ENCODE measurements around the gene ERN1.

ERN1 gene

DNA sequence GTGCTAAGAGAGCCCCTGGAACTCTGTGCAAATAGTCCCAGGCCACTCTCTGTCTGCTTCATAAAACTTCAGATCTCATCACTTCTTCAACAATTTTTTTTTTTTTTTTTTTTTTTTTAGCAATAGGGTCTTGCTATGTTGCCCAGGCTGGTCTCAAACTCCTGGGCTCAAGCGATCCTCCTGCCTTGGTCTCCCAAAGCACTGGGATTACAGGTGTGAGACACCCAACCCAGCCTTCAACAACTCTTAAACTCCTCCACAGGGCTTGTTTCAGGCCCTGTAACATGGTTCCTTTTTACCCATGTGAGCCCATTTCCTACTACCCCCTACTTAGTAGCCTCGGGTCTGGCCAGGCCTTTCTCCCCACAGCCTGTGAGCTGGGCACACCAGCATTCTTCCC is 70.2 kb downstream of the ERN1 start:
- DNase-seq (ENCODE audit: low read depth) = no peak

GRCh38 chr17:64058621-64059020 is 71.3 kb downstream of the ERN1 start:
- DNase-seq (ENCODE audit: low read depth) = no peak

- DNase-seq (ENCODE audit: low read depth) = no peak
Observed at GRCh38 chr17:64057701-64058263, 72.2 kb downstream of the ERN1 start.

GRCh38 chr17:64056269-64057005 is 73.5 kb downstream of the ERN1 start:
- no peak for DNase-seq (ENCODE audit: low read depth)

- DNase-seq (ENCODE audit: low read depth) = no peak
Observed at GRCh38 chr17:64055183-64056142, 74.5 kb downstream of the ERN1 start.

DNA sequence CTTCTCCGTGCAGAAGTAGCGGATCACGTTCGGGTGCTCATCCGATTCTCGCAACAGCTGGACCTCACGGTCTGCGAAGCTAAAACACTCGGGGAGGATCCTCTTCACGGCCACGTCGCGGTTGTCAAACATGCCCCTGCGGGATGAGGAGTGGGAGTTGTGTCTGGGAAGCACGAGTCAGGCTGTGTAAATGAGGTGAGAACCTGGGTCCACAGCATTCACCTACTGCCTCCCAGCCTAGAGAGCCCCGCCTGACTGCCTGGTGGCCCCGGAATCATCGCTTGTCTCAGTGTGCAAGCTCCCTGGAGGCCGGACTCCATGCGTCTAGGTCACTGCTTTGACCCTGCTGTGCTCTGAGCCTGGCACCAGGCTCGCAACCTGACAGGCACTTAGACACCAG is 75.6 kb downstream of the ERN1 start:
- no peak for DNase-seq (ENCODE audit: low read depth)

DNA sequence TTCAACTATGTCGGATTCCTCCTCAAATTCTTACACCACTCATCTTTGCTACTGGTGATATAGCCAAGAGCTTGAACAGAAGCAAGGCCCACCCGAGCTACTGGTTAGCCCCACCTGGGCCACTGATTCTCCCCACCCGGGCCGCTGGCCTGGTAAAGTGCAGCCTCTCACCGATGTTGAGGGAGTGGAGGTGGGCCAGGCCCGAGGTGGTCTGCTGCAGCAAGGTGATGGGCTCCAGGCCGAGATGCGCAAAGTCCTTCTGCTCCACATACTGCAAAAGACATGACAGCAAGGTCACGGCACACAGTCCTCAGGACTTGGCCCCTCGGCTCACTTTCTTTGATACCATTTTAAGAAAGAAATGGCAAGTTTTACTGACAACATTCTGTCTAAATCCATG is 76.8 kb downstream of the ERN1 start:
- DNase-seq (ENCODE audit: low read depth) = no peak

DNA sequence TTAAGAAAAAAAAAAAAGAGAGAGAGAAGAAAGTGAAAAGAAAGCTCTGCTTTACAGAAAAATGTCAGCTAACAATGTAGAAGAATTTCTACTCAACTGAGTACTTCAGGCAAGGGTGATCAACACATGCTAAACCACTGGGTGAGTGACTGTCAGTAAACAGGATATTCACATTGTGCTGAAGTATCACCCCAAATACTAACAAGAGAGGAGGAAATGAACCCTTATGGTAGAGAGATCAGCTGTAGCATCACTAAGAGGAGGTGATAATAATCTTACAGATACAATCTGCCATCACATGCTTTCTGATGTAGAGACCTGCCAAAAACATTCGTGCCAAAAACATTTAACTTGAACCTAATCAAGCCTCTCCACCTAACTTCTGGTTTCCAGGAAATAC is 78.8 kb downstream of the ERN1 start:
- no peak for DNase-seq (ENCODE audit: low read depth)

- no peak for DNase-seq (ENCODE audit: low read depth)
Observed at GRCh38 chr17:64048805-64049204, 81.1 kb downstream of the ERN1 start.

- no peak for DNase-seq (ENCODE audit: low read depth)
Observed at GRCh38 chr17:64045176-64045575, 84.8 kb downstream of the ERN1 start.

GRCh38 chr17:64042700-64043485 is 87.1 kb downstream of the ERN1 start:
- no peak for DNase-seq (ENCODE audit: low read depth)

- DNase-seq (ENCODE audit: low read depth) = no peak
Observed at GRCh38 chr17:64041912-64042311, 88.0 kb downstream of the ERN1 start.

- DNase-seq (ENCODE audit: low read depth) = no peak
Observed at GRCh38 chr17:64040206-64040605, 89.7 kb downstream of the ERN1 start.

DNA sequence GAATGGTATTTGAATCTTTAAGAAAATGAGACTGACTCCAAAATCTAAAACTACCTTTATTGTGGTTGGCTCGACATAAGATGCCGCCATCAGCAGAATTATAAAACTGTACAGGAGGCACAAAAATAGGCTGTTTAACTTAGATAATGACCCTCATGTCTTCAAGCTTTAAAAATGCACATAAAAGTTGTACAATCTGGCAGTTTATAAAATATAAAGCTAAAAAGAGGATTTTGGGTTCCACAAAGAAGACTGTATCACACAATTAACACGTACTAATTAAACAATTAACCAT is 90.9 kb downstream of the ERN1 start:
- no peak for DNase-seq (ENCODE audit: low read depth)

- no peak for DNase-seq (ENCODE audit: low read depth)
Observed at GRCh38 chr17:64038331-64039105, 91.4 kb downstream of the ERN1 start.

DNA sequence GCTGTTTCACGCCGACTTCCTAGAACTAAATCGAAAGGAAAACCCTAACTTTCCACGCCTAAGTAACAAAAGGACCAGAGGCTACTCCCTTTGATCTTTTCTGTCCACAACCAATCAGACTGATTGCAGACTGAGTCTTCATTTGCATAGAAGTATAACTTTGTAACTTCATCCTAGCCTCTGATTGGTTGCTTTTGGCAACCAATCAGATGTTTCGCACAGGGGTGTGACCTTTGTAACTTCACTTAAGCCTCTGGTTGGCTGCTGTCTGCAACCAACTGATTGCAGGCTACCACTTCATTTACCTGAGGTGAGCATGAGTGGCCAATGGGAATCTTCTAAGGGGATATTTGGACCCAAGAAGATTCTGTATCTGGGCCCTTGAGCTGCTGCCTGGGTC is 92.1 kb downstream of the ERN1 start:
- no peak for DNase-seq (ENCODE audit: low read depth)

- no peak for DNase-seq (ENCODE audit: low read depth)
Observed at GRCh38 chr17:64037180-64037579, 92.8 kb downstream of the ERN1 start.

DNA sequence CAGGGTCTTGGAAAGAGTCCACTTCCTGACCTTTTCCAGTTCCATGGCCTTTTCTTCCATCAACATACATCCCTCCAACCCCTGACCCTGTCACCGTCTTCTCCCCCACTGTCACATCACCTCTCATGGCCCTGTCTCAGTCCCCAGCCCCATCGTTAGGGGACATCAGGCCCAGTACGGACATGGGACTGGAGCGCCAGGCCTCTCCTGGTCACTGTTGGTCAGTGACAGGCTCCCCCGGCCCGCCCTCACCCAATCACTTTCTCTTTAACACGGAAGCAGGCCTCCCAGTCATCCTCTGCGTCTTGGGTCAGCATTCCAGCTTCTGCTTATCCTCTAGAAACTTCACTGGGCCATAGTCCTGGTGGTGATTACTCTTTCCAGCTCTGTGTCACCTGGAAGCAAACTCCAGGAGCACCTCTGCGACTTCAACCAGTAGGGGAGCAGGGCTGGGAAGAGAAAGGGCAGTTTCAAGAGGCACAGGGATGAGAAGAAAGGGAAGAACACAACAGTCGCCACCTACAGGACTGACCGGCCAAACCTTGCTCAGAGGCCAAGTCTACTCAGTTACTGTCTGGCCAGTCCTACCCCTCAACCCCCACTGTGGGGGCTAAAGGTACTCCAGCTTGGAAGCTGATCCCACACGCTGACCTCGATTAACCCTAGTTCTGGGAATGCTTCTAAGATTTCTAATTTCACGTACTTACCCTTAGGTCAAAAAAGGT is 93.6 kb downstream of the ERN1 start:
- no peak for DNase-seq (ENCODE audit: low read depth)

- no peak for DNase-seq (ENCODE audit: low read depth)
Observed at GRCh38 chr17:64032081-64032480, 97.9 kb downstream of the ERN1 start.

DNA sequence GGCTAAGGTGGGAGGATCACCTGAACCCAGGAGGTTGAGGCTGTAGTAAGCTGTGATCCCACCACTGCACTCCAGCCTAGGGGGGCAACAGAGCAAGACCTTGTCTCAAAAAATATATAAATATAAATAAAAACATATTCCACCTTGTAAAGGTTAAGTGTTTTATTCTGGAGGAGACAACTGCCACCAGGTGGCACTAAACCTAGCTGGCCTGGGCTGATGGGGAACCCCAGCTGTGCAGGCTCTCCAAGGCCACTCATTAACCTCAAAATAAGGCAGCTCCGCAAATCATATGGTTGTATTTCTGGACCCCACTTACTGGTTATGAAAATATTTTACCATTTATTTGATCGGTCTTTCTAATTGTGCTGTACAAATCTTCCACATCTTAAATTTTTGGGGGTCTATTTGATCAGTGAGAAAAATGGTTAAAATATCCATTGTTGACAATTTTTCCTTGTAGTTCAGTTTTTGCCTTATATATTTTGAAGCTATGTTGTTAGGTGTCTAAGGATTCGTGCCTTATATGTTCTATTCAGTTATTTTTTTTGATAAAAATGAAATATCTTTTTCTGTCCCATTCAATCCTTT is 101.0 kb downstream of the ERN1 start:
- no peak for DNase-seq (ENCODE audit: low read depth)

Data from HS-27A (cell line).